PC-3 (cell line): ENCODE data around the gene MGAT5. TPM values are rescaled to one million over a fixed set of nuclear protein-coding genes. Genes with fewer than 3 reads are reported as not detected.
A peak's percentile ranks its signal among the peaks of the same experiment; 100 is the strongest.

Source experiments
- ATAC-seq: fragments of 200-7000 bp; cut with Tn5 transposase; 2 replicates; pipeline ENCODE4 v1.9.1; 2020; ENCODE audit warnings: mild to moderate bottlenecking, moderate library complexity
- BruUV-seq: library from RNA; stranded (reverse); fragments of 400-500 nt; replicated peaks from 2 replicates; lab custom pipeline; 2021; lab: Mats Ljungman, UMichigan
- CTCF ChIA-PET: fragments of 300-600 bp; sonication (Branson Sonifier 250); formaldehyde crosslinking; loops from one replicate; lab custom pipeline; 2022; ENCODE audit warnings: antibody characterized with exemption; lab: Charles Lee
- POLR2A ChIA-PET: fragments of 300-600 bp; sonication (Branson Sonifier 250); formaldehyde crosslinking; loops from one replicate; lab custom pipeline; 2022; ENCODE audit warnings: antibody characterized with exemption; ENCODE audit not compliant: unreplicated experiment; lab: Charles Lee
- DNase-seq: peaks from one replicate; pipeline ENCODE4 v3.0.0-alpha.2; 2015
- H2AFZ ChIP-seq: fragments of 300-600 bp; sonication (generic); 2 replicates; pipeline ENCODE4 v1.6.0; 2016; ENCODE audit warnings: antibody characterized with exemption, low read length
- H3F3A ChIP-seq: fragments of 300-600 bp; sonication (generic); one replicate; pipeline ENCODE4 v1.6.0; 2017; ENCODE audit warnings: antibody characterized with exemption, low read length, control low read depth, mild to moderate bottlenecking; ENCODE audit not compliant: unreplicated experiment
- H3K27ac ChIP-seq: fragments of 300-600 bp; sonication (generic); 2 replicates; pipeline ENCODE4 v1.5.1; 2016; ENCODE audit warnings: mild to moderate bottlenecking, low read length
- H3K27me3 ChIP-seq: fragments of 300-600 bp; sonication (generic); 2 replicates; pipeline ENCODE4 v1.6.1; 2016; ENCODE audit warnings: low read length, mixed read lengths
- H3K36me3 ChIP-seq: fragments of 300-600 bp; sonication (generic); 2 replicates; pipeline ENCODE4 v1.6.1; 2016; ENCODE audit warnings: low read depth, mixed run types, low read length, mixed read lengths
- H3K4me1 ChIP-seq: fragments of 300-600 bp; sonication (generic); 2 replicates; pipeline ENCODE4 v1.5.1; 2016; ENCODE audit warnings: low read length; ENCODE audit not compliant: insufficient read depth
- H3K4me2 ChIP-seq: fragments of 300-600 bp; sonication (generic); 2 replicates; pipeline ENCODE4 v1.6.0; 2016; ENCODE audit warnings: low read length
- H3K4me3 ChIP-seq: fragments of 300-600 bp; sonication (generic); 2 replicates; pipeline ENCODE4 v1.5.1; 2016; ENCODE audit warnings: mild to moderate bottlenecking, low read length, mixed read lengths
- H3K79me2 ChIP-seq: fragments of 300-600 bp; sonication (generic); 2 replicates; pipeline ENCODE4 v1.6.1; 2017; ENCODE audit warnings: low read length, mixed read lengths
- H3K9ac ChIP-seq: fragments of 300-600 bp; sonication (generic); 2 replicates; pipeline ENCODE4 v1.6.0; 2016; ENCODE audit warnings: mild to moderate bottlenecking, low read length
- H3K9me2 ChIP-seq: fragments of 300-600 bp; sonication (generic); replicated peaks from 2 replicates; pipeline ENCODE4 v1.6.1; 2016; ENCODE audit warnings: mixed run types, low read length, mixed read lengths
- H3K9me3 ChIP-seq: fragments of 300-600 bp; sonication (generic); 2 replicates; pipeline ENCODE4 v1.6.1; 2016; ENCODE audit warnings: low read length, mixed read lengths
- H4K20me1 ChIP-seq: fragments of 300-600 bp; sonication (generic); 2 replicates; pipeline ENCODE4 v1.6.1; 2016; ENCODE audit warnings: low read length, mixed read lengths
- EZH2 ChIP-seq: fragments of 300-600 bp; sonication (generic); IDR thresholded peaks from one replicate; pipeline ENCODE4 v1.6.1; 2017; ENCODE audit warnings: antibody characterized with exemption, mild to moderate bottlenecking, low read length; ENCODE audit not compliant: unreplicated experiment
- EZH2phosphoT487 ChIP-seq: fragments of 300-600 bp; sonication (generic); IDR thresholded peaks from 2 replicates; pipeline ENCODE4 v1.6.1; 2018; ENCODE audit warnings: mild to moderate bottlenecking, antibody characterized with exemption, low read length, borderline replicate concordance
- intact Hi-C: fragments of 100-400 bp; cut with micrococcal nuclease; formaldehyde crosslinking; loops from 2 replicates; pipeline ENCODE4 v1.9.0; 2023
- total RNA-seq: library from RNA; depleted of rRNA; stranded (reverse); fragments of >200 nt; gene quantifications from 2 replicates; pipeline ENCODE4 v1.2.3, GENCODE V29; 2014
- TF ChIP-seq, protein P1 (sequence below): fragments of 300-600 bp; sonication (generic); conservative IDR thresholded peaks from 2 replicates; pipeline ENCODE4 v1.5.1; 2017; ENCODE audit warnings: antibody characterized with exemption, low read depth, mild to moderate bottlenecking, low read length

Gene MGAT5
- total RNA-seq, 1 experiment from 2014 or later, result 33.8 TPM

DNA sequence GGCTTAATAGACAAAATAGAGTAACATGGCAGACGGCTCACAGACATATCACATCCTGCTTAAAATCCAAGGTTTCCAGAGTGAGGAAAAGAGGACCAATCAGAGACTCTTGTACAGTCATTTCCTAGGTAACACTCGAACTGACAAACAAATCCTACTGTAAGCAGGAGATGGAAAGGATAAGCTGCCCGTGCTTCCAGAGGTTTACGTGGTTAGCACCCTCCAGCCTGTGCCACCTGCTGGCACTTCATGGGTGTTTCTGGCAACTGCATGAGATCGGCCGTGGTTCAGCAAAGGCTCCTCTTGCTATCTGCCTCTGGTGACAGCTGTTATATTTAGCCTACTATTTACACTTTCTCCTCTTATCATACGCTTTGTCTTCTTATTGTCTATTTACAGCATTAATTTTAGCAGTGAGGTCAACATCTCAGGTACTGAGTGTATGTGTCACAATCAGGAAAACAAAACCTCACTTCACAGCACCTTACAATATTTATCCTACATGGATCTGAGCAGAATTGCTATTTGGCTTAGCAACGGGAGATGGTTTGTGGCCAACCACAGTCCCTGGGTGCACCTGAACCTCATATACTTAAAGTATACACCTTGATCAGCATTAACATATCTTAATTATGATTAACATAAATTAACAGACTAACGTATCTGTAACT, 238.0 kb downstream of the MGAT5 start:
- ATAC-seq, result peak; percentile 97
- Histone ChIP-seq H3K79me2 (no peaks in the 10 kb centered on the region), H3K4me1 (no peaks in the 10 kb centered on the region), H3K9me3 (no peaks in the 10 kb centered on the region), H3K27me3 (peaks cover 3% of the 10 kb centered on the region; the same call in 1 of the 2 replicates), H3K9me2 (no peaks in the 10 kb centered on the region), H3K36me3 (no peaks in the 10 kb centered on the region), H3K27ac (no peak overlapping the region), H2AFZ (peak overlapping the region; percentile 55; the same call in 1 of the 2 replicates), H3F3A (no peaks in the 10 kb centered on the region), H3K4me2 (peak overlapping the region; percentile 41), H3K9ac (no peak overlapping the region), H3K4me3 (no peak overlapping the region), H4K20me1 (no peaks in the 10 kb centered on the region)
- ChIA-PET CTCF (interaction anchor here (0.9 kb wide), 2 partner anchors 31 to 41 kb away, joined by 4 to 5 read pairs; no protein-coding TSS in a partner anchor), POLR2A (no interaction called here)
- DNase-seq, result peak; percentile 70
- intact Hi-C loops, result no loop called here
- TF ChIP-seq EZH2phosphoT487, result no peak
- TF ChIP-seq, protein P1, sequence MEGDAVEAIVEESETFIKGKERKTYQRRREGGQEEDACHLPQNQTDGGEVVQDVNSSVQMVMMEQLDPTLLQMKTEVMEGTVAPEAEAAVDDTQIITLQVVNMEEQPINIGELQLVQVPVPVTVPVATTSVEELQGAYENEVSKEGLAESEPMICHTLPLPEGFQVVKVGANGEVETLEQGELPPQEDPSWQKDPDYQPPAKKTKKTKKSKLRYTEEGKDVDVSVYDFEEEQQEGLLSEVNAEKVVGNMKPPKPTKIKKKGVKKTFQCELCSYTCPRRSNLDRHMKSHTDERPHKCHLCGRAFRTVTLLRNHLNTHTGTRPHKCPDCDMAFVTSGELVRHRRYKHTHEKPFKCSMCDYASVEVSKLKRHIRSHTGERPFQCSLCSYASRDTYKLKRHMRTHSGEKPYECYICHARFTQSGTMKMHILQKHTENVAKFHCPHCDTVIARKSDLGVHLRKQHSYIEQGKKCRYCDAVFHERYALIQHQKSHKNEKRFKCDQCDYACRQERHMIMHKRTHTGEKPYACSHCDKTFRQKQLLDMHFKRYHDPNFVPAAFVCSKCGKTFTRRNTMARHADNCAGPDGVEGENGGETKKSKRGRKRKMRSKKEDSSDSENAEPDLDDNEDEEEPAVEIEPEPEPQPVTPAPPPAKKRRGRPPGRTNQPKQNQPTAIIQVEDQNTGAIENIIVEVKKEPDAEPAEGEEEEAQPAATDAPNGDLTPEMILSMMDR, result peak; percentile 64
- TF ChIP-seq EZH2, result no peak
- no TSS peak for BruUV-seq

DNA sequence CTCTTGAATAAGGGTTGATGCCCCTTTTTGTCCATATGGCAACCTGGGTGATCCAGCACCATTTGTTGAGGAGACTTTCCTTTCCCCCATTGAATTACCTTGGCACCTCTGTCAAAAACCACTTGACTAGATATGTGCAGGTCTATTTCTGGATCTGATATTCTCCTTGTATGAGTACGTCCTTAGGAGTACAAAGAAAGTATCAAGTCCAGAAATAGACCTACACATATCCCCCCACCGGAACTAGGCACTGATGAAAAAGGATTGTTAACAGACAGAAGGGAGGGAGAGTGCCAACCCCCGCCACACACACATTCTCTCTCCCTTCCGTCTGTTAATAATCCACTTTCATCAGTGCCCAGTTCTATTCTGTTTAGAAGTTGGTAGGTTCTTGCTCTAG, 239.9 kb downstream of the MGAT5 start:
- no peak overlapping the region for H3K27ac ChIP-seq
- no peaks in the 10 kb centered on the region for H4K20me1 ChIP-seq
- H3K79me2 ChIP-seq, result no peaks in the 10 kb centered on the region
- H3K9me2 ChIP-seq, result no peaks in the 10 kb centered on the region
- no TSS peak for BruUV-seq
- no peak for DNase-seq
- H3K9ac ChIP-seq, result no peak overlapping the region
- H3K27me3 ChIP-seq, result no peaks in the 10 kb centered on the region
- H3K9me3 ChIP-seq, result no peaks in the 10 kb centered on the region
- POLR2A ChIA-PET, result no interaction called here
- H3K4me3 ChIP-seq, result no peak overlapping the region
- CTCF ChIA-PET, result no interaction called here
- no peaks in the 10 kb centered on the region for H3F3A ChIP-seq
- no peaks in the 10 kb centered on the region for H3K4me1 ChIP-seq
- no peak overlapping the region for H2AFZ ChIP-seq
- no peaks in the 10 kb centered on the region for H3K36me3 ChIP-seq
- H3K4me2 ChIP-seq, result no peak overlapping the region
- intact Hi-C loops, result no loop called here
- no peak for ATAC-seq
- no peak for TF ChIP-seq EZH2
- no peak for TF ChIP-seq EZH2phosphoT487
- TF ChIP-seq, protein P1, result no peak

DNA sequence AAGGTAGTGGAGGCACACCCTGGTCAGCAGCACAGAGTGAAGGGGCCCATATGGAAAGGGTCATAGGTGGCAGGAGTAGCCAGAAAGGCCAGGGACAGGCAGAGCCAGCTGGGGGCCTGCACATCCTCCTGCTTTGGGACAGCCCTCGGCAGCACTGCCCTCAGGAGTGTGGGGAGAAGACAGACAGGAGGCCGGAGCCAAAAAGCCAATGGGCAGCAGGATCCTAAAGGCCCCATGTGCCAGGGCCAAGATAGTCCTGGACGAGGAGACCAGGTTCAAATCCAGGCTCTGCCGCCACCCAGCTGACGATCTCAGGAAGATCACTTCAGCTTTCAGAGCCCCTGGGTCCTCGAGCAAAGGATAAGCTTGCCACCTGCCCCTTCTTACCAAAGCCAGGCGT, 244.8 kb downstream of the MGAT5 start:
- ChIA-PET CTCF (interaction anchor here (0.6 kb wide), 1 partner anchor 29 kb away, joined by 16 read pairs; no protein-coding TSS in a partner anchor), POLR2A (no interaction called here)
- Histone ChIP-seq H3K4me3 (no peak overlapping the region), H3F3A (no peaks in the 10 kb centered on the region), H3K27me3 (no peaks in the 10 kb centered on the region), H3K9me2 (no peaks in the 10 kb centered on the region), H4K20me1 (no peaks in the 10 kb centered on the region), H3K27ac (no peak overlapping the region), H3K9me3 (no peaks in the 10 kb centered on the region), H3K36me3 (no peaks in the 10 kb centered on the region), H3K4me1 (no peaks in the 10 kb centered on the region), H2AFZ (no peak overlapping the region), H3K79me2 (no peaks in the 10 kb centered on the region), H3K9ac (no peak overlapping the region), H3K4me2 (no peak overlapping the region)
- no peak for TF ChIP-seq EZH2phosphoT487
- no peak for DNase-seq
- no TSS peak for BruUV-seq
- ATAC-seq, result no peak
- intact Hi-C loops, result no loop called here
